Esophagus squamous epithelium (tissue), 5 donors: ENCODE measurements around the gene KDM4C. TPM values are rescaled to one million over a fixed set of nuclear protein-coding genes. Genes with fewer than 3 reads are reported as not detected.

Experiments used
- DNase-seq: peaks from one replicate; lab custom pipeline; 2025; lab: John Stamatoyannopoulos, UW
- H3K27ac ChIP-seq, 4 donors: fragments of 200-600 bp; sonication (generic); one replicate each; pipeline ENCODE4 v1.5.1; 2016 to 2019; ENCODE audit warnings: mild to moderate bottlenecking in 1 of 4
- H3K27me3 ChIP-seq, 4 donors: fragments of 200-600 bp; sonication (generic); 1 replicate in 3 of 4; 2 replicates in 1 of 4; pipeline versions ENCODE4 v1.5.1 to v1.6.0; 2017 to 2021; ENCODE audit warnings: antibody characterized with exemption in 1 of 4
- H3K36me3 ChIP-seq, 3 donors: fragments of 200-600 bp; sonication (generic); one replicate each; pipeline ENCODE4 v1.5.1; 2016 to 2019
- H3K4me1 ChIP-seq, 3 donors: fragments of 200-600 bp; sonication (generic); one replicate each; pipeline ENCODE4 v1.5.1; 2017 to 2019
- H3K4me3 ChIP-seq, 4 donors: fragments of 200-600 bp; sonication (generic); 1 replicate in 3 of 4; 2 replicates in 1 of 4; pipeline ENCODE4 v1.5.1; 2016 to 2019; ENCODE audit warnings: mild to moderate bottlenecking in 2 of 4, moderate library complexity in 1 of 4
- H3K9me3 ChIP-seq, 3 donors: fragments of 200-600 bp; sonication (generic); one replicate each; pipeline ENCODE4 v1.5.1; 2016 to 2019
- POLR2A ChIP-seq, 4 donors: fragments of 450-650 bp; IDR thresholded peaks; one replicate each; pipeline ENCODE4 v1.6.1; 2017; ENCODE audit warnings: antibody characterized with exemption in 4 of 4, mild to moderate bottlenecking in 4 of 4, moderate library complexity in 3 of 4
- WGBS, 2 donors: methylation state at CpG; one replicate each; pipeline ENCODE4 v1.1.5; 2018; 5-methylcytosine and 5-hydroxymethylcytosine counted together
- intact Hi-C: fragments of 100-400 bp; cut with DNase I; formaldehyde crosslinking; loops from one replicate; pipeline ENCODE4 v1.15.0; 2022
- total RNA-seq, 4 donors: library from RNA; depleted of rRNA; stranded (reverse); fragments of >200 nt; gene quantifications; one replicate each; pipeline ENCODE4 v1.1.0, GENCODE V29; 2016
- TF ChIP-seq, protein P1 (sequence below), 6 experiments: fragments of 450-650 bp in 4 of 6; fragments of 200-600 bp in 2 of 6; sonication (generic) in 2 of 6; IDR thresholded peaks; one replicate each; pipeline ENCODE4 v1.5.1; 2016 to 2019; ENCODE audit warnings: antibody characterized with exemption in 6 of 6, mild to moderate bottlenecking in 4 of 6, moderate library complexity in 4 of 6
- donor health status: DM: yes; HTN: yes; CAD: no.

Gene KDM4C
- total RNA-seq, 4 donors from 2014 or later, result 12.5 to 43.9 (median 22.9) TPM

DNA sequence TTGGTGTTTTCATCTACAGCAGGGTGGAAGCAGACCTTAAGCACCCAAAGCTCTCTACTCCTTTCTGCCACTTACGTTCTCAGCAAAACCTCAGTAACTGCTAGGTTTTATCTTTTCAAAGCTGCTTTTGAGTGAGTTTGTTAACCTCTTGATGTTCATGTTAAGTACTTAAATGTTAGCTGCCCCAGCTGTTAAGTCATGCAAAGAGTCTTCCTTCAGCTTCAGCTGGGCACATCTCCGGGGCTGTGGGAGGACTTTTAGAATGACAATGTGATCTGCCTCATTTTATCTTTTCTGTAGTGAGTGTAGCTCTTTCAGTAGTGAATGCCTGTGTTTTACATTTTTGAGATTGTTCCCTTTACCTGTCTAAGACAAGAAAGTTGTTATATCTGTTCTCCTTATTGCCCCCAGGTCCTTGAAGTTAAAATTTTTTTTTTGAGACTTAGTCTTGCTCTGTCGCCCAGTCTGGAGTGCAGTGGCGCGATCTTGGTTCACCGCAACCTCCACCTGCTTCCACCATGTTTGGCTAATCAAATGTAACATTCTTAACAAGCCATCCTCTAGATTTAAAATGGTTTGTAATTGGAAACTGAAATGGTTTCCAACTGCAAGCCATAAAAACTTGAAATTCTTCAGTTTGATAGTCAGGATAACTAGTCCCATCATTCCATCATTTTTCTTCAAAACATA is 19.6 kb downstream of the KDM4C start:
- Histone ChIP-seq H3K27ac (no peak overlapping the region), H3K4me3 (no peak overlapping the region), H3K9me3 (no peaks in the 10 kb centered on the region), H3K36me3 (no peaks in the 10 kb centered on the region), H3K27me3 (no peaks in the 10 kb centered on the region), H3K4me1 (peaks cover 0 to 9% (median 0%) of the 10 kb centered on the region in 3 donors)
- intact Hi-C loops, result no loop called here
- WGBS, 2 donors, result 86 to 89% methylated on average over 6 of the region's 6 CpGs
- TF ChIP-seq, protein P1, sequence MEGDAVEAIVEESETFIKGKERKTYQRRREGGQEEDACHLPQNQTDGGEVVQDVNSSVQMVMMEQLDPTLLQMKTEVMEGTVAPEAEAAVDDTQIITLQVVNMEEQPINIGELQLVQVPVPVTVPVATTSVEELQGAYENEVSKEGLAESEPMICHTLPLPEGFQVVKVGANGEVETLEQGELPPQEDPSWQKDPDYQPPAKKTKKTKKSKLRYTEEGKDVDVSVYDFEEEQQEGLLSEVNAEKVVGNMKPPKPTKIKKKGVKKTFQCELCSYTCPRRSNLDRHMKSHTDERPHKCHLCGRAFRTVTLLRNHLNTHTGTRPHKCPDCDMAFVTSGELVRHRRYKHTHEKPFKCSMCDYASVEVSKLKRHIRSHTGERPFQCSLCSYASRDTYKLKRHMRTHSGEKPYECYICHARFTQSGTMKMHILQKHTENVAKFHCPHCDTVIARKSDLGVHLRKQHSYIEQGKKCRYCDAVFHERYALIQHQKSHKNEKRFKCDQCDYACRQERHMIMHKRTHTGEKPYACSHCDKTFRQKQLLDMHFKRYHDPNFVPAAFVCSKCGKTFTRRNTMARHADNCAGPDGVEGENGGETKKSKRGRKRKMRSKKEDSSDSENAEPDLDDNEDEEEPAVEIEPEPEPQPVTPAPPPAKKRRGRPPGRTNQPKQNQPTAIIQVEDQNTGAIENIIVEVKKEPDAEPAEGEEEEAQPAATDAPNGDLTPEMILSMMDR (IDR thresholded peaks at IDR 0.05), result no peak
- TF ChIP-seq POLR2A (IDR thresholded peaks at IDR 0.05), result no peak
- DNase-seq, result no peak

DNA sequence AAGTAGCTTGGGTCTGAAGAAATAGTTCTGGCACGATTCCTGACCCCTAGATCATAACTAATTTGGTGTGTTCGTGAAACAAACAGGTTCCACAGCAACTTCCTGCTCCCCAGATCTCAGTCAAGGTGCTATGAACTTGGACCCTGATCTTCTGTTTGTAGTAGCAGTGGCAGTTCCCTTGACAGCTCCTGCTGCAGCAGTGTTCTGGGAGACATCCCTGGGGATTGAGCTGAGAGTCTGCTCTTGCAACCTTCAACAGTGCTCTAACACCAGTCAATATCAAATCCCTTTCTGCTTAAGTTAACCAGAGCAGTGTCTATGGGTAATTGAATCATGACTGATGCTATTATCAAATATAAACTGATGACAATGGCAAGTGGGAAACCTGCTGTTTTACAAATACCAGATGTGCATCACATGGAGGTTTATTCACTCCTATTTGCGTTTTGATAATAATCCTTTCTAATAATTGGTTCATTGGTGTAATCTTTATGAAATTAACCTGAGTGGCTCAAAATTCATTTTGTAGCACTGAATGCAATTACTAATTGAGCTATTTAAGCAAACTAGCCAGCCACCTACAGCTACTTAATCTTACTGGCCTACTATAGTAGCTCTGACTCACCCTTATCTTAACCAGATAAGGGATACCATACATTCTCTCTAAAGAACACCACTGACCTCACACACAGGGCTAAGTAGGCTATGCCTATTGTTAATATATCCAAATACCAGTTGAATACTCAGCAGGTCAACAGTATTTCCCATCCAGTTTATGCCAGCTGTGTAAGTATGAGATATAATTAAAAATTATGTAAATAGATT is 21.9 kb downstream of the KDM4C start:
- H3K4me3 ChIP-seq, result no peak overlapping the region
- H3K4me1 ChIP-seq, result peaks cover 0 to 25% (median 0%) of the 10 kb centered on the region in 3 donors
- no peak for DNase-seq
- H3K27ac ChIP-seq, result no peak overlapping the region
- intact Hi-C loops, result no loop called here
- H3K9me3 ChIP-seq, result no peaks in the 10 kb centered on the region
- 91 to 98% methylated on average over 2 to 3 of the region's 3 CpGs for WGBS, 2 donors
- TF ChIP-seq POLR2A (IDR thresholded peaks at IDR 0.05), result no peak
- TF ChIP-seq, protein P1 (IDR thresholded peaks at IDR 0.05), result no peak
- H3K27me3 ChIP-seq, result no peaks in the 10 kb centered on the region
- H3K36me3 ChIP-seq, result no peaks in the 10 kb centered on the region

DNA sequence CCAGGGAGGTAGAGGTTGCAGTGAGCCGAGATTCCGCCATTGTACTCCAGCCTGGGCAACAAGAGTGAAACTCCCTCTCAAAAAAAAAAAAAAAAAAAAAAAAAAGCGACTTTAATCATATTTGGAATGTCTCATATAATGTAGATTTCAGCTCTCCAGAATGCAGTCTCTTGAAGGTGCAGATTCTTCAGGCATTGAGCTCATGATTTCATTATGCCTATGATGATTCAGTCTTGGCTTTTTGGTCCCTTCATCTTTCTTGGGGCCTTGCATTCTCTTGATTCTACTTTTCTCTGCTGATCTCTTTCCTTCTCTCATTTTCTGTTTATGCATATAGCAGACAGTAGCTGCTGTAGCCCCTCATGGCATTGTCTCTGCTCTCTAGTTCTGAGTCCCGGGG is 22.9 kb downstream of the KDM4C start:
- no peak for TF ChIP-seq POLR2A (IDR thresholded peaks at IDR 0.05)
- TF ChIP-seq, protein P1 (IDR thresholded peaks at IDR 0.05), result no peak
- H3K36me3 ChIP-seq, result no peaks in the 10 kb centered on the region
- H3K9me3 ChIP-seq, result no peaks in the 10 kb centered on the region
- H3K4me1 ChIP-seq, result peaks cover 0 to 36% (median 0%) of the 10 kb centered on the region in 3 donors
- H3K27ac ChIP-seq, result no peak overlapping the region
- no peak for DNase-seq
- WGBS, 2 donors, result 86 to 93% methylated on average over 4 of the region's 4 CpGs
- H3K27me3 ChIP-seq, result no peaks in the 10 kb centered on the region
- H3K4me3 ChIP-seq, result no peak overlapping the region
- intact Hi-C loops, result no loop called here

DNA sequence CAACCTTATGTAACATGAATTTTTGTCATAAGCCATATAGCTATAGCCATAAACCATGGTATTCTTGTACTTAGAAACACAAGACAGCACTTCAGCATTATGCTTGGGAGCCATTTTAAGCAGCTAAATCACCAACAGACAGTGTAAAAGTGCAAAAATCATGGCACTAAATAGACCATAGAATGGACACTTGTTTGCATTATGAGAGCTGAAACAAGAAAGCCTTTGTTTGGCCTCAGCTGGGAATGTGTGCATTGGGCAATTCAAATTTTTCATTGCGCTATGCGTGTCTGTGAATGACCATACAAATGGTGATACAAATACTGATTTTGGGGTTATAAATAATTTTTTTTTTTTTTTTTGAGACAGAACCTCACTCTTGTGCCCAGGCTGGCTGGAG is 23.7 kb downstream of the KDM4C start:
- no peak overlapping the region for H3K4me3 ChIP-seq
- H3K4me1 ChIP-seq, result peaks cover 0 to 40% (median 0%) of the 10 kb centered on the region in 3 donors
- no peaks in the 10 kb centered on the region for H3K36me3 ChIP-seq
- no peaks in the 10 kb centered on the region for H3K27me3 ChIP-seq
- intact Hi-C loops, result no loop called here
- no peak for TF ChIP-seq POLR2A (IDR thresholded peaks at IDR 0.05)
- TF ChIP-seq, protein P1 (IDR thresholded peaks at IDR 0.05), result no peak
- no peaks in the 10 kb centered on the region for H3K9me3 ChIP-seq
- no peak overlapping the region for H3K27ac ChIP-seq
- 48 to 81% methylated on average over 2 of the region's 2 CpGs for WGBS, 2 donors
- DNase-seq, result no peak

DNA sequence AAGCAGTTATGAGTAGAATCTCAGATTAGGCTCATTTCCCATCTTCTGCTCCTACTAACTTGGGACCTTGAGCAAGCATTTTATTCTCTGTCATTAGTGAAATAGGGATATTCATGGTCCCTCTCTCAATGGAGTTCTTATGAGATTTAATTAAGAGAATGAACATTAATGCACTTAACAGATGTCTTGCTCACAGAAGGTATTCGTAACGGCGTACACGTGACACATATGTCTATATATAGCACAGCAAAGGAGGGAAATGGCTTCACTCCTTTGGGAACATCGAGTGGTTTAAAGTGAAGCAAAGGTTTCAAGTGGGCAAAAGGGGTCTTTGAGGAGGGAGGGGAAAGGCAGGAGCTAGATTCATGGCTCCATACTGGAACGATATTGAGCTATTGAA is 24.6 kb downstream of the KDM4C start:
- intact Hi-C loops, result no loop called here
- H3K36me3 ChIP-seq, result no peaks in the 10 kb centered on the region
- no peak for DNase-seq
- WGBS, 2 donors, result 88 to 90% methylated on average over 6 of the region's 6 CpGs
- no peak for TF ChIP-seq POLR2A (IDR thresholded peaks at IDR 0.05)
- TF ChIP-seq, protein P1 (IDR thresholded peaks at IDR 0.05), result no peak
- peaks cover 1 to 44% (median 4%) of the 10 kb centered on the region in 3 donors for H3K4me1 ChIP-seq
- no peak overlapping the region for H3K4me3 ChIP-seq
- no peaks in the 10 kb centered on the region for H3K27me3 ChIP-seq
- H3K27ac ChIP-seq, result no peak overlapping the region
- no peaks in the 10 kb centered on the region for H3K9me3 ChIP-seq
